Fibroblast of villous mesenchyme (primary cell): ENCODE measurements around the gene EDARADD. TPM values are rescaled to one million over a fixed set of nuclear protein-coding genes. Genes with fewer than 3 reads are reported as not detected.
"Not testable (repeated sequence)": the region's sequence is repeated elsewhere in the genome, so short reads cannot be mapped to it uniquely, and the experiment has no call there.

ENCODE experiments used
- DNase-seq: peaks from one replicate; pipeline ENCODE4 v3.0.0-alpha.2; 2010; ENCODE audit warnings: low read depth
- H3K4me3 ChIP-seq: 2 replicates; pipeline ENCODE4 v1.5.1; 2011; ENCODE audit warnings: low read depth, mild to moderate bottlenecking, low read length
- total RNA-seq: library from RNA; depleted of rRNA; stranded (reverse); fragments of >200 nt; gene quantifications from 2 replicates; pipeline ENCODE4 v1.2.3, GENCODE V29; 2012
- TF ChIP-seq, protein P1 (sequence below): IDR thresholded peaks from 2 replicates; pipeline ENCODE4 v1.5.1; 2012; ENCODE audit warnings: low read depth, mild to moderate bottlenecking, low read length; ENCODE audit not compliant: insufficient read depth

EDARADD gene
- total RNA-seq, 1 donor, result 0.43 TPM

DNA sequence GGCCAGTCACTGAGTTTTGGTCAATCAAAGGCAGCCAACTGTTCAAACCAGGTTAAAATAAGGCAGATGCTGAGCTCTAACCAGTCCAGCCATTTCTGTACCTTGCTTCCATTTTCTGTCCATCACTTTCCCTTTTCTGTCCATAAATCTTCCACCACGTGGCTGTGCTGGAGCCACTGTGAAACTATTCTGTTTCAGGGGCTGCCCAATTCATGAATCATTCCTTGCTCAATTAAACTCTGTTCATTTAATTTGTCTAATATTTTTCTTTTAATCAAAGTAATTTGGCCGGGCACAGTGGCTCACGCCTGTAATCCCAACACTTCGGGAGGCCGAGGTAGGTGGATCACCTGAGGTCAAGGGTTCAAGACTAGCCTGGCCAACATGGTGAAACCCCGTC, 107.0 kb downstream of the EDARADD start:
- TF ChIP-seq, protein P1, sequence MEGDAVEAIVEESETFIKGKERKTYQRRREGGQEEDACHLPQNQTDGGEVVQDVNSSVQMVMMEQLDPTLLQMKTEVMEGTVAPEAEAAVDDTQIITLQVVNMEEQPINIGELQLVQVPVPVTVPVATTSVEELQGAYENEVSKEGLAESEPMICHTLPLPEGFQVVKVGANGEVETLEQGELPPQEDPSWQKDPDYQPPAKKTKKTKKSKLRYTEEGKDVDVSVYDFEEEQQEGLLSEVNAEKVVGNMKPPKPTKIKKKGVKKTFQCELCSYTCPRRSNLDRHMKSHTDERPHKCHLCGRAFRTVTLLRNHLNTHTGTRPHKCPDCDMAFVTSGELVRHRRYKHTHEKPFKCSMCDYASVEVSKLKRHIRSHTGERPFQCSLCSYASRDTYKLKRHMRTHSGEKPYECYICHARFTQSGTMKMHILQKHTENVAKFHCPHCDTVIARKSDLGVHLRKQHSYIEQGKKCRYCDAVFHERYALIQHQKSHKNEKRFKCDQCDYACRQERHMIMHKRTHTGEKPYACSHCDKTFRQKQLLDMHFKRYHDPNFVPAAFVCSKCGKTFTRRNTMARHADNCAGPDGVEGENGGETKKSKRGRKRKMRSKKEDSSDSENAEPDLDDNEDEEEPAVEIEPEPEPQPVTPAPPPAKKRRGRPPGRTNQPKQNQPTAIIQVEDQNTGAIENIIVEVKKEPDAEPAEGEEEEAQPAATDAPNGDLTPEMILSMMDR, result no peak
- no peak for DNase-seq
- H3K4me3 ChIP-seq, result no peak overlapping the region

DNA sequence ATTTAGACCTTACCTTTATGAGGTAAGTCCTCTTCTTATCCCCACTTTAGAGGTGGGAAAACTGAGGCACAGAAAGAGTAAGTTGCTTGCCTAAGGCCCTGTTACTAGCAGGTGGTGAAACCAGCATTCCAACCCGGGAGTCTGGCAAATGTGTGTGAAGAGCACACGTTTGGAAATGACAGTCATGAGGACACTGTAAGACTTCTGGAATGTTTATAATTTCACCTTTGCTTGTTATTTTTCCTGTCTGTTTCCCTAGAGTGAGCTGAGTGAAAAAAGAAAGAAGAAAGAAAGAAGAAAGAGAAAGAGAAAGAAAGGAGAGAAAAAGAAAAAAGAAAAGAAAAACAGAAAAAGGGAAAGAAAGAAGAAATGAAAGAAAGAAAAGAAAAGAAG, 108.5 kb downstream of the EDARADD start:
- H3K4me3 ChIP-seq, result no peak overlapping the region
- peak; percentile 62 for DNase-seq
- TF ChIP-seq, protein P1, result no peak

DNA sequence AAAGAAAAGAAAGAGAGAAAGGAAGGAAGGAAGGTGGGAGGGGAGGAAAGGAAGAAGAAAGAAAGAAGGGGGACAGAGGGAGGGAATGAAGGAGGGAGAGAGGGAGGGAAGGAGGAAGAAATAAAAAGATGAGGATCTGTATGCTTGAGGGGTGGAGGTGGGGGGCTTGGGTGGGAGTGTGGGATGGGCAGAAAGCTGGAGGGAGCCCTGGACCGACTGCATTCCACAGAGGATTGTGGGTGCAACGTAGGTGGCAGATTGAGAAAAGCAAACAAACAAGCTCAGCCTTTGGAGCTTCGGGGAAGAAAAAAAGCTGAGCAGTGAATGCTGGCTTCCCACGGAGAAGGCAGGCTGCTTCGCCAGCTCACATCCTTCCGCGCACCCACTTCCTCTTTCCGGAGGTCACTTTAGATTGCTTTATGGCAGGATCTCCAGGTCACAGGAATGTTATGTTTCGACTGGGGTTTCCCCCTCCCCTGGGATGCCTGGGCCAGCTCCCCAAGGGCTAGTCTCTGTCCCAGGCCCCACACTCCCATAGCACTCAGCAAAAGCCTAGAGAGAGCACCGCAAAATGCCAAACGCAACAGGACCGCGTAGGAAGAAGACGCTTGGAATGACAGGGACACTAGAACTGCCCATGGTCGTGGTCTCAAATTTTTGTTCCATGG, 109.0 kb downstream of the EDARADD start:
- peak; percentile 65 for DNase-seq
- TF ChIP-seq, protein P1, result no peak
- peak overlapping the region; percentile 0 for H3K4me3 ChIP-seq

DNA sequence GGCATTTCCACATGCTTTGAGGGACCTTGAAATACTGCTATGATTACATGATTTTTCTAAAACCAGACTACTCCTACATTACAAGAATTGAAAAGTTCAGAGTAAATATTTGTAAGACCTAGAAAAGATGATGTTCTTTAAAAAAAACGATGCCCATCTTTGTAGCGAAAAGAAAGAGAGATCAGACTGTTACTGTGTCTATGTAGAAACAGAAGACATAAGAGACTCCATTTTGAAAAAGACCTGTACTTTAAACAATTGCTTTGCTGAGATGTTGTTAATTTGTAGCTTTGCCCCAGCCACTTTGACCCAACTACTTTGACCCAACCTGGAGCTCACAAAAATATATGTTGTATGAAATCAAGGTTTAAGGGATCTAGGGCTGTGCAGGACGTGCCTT, 110.3 kb downstream of the EDARADD start:
- not testable (repeated sequence) for DNase-seq, H3K4me3 ChIP-seq

DNA sequence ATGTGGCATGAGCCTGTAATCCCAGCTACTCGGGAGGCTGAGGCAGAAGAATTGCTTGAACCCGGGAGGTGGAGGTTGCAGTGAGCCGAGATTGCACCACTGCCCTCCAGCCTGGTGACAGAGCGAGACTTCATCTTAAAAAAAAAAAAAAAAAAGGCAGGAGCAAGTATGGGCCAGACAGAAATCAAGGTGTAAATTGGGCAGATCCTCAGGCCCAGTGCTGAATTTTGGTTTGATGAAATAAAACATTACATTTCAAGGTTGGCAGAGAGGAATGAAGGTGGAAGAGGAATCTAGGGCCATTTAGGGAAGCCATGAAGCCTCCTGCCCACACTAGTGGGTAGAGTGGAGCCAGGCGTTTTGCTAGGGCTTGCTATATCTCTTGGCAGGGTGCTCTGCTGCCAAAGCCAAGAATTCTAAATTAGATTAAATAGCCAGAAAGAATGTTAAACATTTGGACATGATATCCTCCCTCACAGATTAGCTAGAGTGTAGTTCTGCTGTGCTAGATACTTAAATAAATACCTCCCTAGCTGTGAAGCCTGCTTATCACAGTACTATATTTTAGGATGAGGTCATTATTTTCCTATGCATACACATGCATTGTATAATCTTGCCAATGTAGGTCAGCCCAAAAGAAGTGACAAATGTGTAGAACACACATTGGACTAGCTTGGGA, 113.1 kb downstream of the EDARADD start:
- DNase-seq, result peak; percentile 64
- H3K4me3 ChIP-seq, result no peak overlapping the region
- TF ChIP-seq, protein P1, result no peak

DNA sequence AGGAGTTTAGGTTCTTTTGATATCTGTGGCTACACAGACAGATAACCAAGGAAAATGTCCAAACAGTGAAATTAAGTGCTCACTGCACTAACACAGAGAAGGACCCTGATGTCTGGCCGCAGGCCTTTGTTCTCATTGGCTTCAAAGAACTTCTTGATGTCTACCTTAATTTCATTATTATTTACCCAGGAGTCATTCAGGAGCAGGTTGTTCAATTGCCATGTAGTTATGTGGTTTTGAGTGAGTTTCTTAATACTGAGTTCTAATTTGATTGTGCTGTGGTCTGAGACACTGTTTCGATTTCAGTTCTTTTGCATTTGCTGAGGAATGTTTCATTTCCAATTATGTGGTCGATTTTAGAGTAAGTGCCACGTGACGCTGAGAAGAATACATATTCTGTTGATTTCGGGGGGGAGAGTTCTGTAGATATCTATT, 114.5 kb downstream of the EDARADD start:
- no peak overlapping the region for H3K4me3 ChIP-seq
- no peak for DNase-seq
- TF ChIP-seq, protein P1, result no peak

DNA sequence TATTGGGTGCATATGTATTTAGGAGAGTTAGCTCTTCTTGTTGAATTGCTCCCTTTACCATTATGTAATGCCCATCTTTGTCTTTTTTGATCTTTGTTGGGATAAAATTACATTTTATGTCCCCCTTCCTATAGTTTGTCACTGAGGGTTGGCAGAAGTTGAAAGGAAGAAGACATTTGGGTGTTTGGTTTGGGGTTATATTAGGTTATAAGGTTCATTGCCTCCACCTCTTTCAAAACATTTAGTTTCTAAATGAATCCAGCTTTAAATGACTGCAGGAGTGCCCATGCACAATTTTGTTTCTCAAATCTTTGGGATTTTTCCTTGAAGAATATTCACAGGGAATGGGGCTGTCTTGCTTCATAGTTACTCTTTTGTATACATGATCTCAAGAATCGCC, 115.1 kb downstream of the EDARADD start:
- no peak for DNase-seq
- TF ChIP-seq, protein P1, result no peak
- no peak overlapping the region for H3K4me3 ChIP-seq
